SK-N-SH treated with all-trans-retinoic acid at 6 μM for 48 hours (cell line): ENCODE results near the gene CACNA1D.

Experiments used
- ATAC-seq: fragments of 200-7000 bp; cut with Tn5 transposase; 3 replicates; pipeline ENCODE4 v1.9.1; 2020; ENCODE audit warnings: mild to moderate bottlenecking, moderate library complexity
- ARNTL ChIP-seq: fragments of 450-650 bp; formaldehyde crosslinking; IDR thresholded peaks from 2 replicates; pipeline ENCODE4 v1.5.0; 2020; ENCODE audit warnings: low read depth, mild to moderate bottlenecking, moderate library complexity, borderline replicate concordance
- BACH2 ChIP-seq: fragments of 250-450 bp; sonication (Bioruptor Pico); IDR thresholded peaks from 2 replicates; pipeline ENCODE4 v1.9.0; 2021; ENCODE audit warnings: mild to moderate bottlenecking, borderline replicate concordance
- CSDC2 ChIP-seq: fragments of 250-450 bp; sonication (Bioruptor Pico); IDR thresholded peaks from 2 replicates; pipeline ENCODE4 v1.5.0; 2020; ENCODE audit warnings: mild to moderate bottlenecking, moderate library complexity
- ISL1 ChIP-seq: fragments of 250-450 bp; sonication (Bioruptor Pico); IDR thresholded peaks from 2 replicates; pipeline ENCODE4 v2.1.2; 2022; ENCODE audit warnings: mild to moderate bottlenecking, moderate library complexity
- OSR1 ChIP-seq: fragments of 250-450 bp; sonication (Bioruptor Pico); IDR thresholded peaks from 2 replicates; pipeline ENCODE4 v1.8.0; 2022; ENCODE audit warnings: moderate library complexity, mild to moderate bottlenecking, inconsistent platforms
- POU6F1 ChIP-seq: fragments of 250-450 bp; sonication (Bioruptor Pico); IDR thresholded peaks from 2 replicates; pipeline ENCODE4 v1.8.0; 2021; ENCODE audit warnings: low read depth, mild to moderate bottlenecking, moderate library complexity, borderline replicate concordance
- PPARA ChIP-seq: fragments of 250-450 bp; sonication (Bioruptor Pico); IDR thresholded peaks from 2 replicates; pipeline ENCODE4 v1.5.0; 2020; ENCODE audit warnings: mild to moderate bottlenecking, borderline replicate concordance
- RARB ChIP-seq: fragments of 250-450 bp; sonication (Bioruptor Pico); IDR thresholded peaks from 2 replicates; pipeline ENCODE4 v1.8.0; 2021; ENCODE audit warnings: mild to moderate bottlenecking, moderate library complexity
- SNAI2 ChIP-seq: fragments of 250-450 bp; sonication (Bioruptor Pico); IDR thresholded peaks from 2 replicates; pipeline ENCODE4 v1.5.0; 2020; ENCODE audit warnings: mild to moderate bottlenecking, moderate library complexity
- TCF4 ChIP-seq: fragments of 250-450 bp; sonication (Bioruptor Pico); IDR thresholded peaks from 2 replicates; pipeline ENCODE4 v1.8.0; 2021; ENCODE audit warnings: mild to moderate bottlenecking, moderate library complexity, borderline replicate concordance
- ZC3H10 ChIP-seq: fragments of 250-450 bp; sonication (Bioruptor Pico); IDR thresholded peaks from 2 replicates; pipeline ENCODE4 v1.5.1; 2021; ENCODE audit warnings: mild to moderate bottlenecking, moderate library complexity
- ZFP3 ChIP-seq: fragments of 250-450 bp; sonication (Bioruptor Pico); IDR thresholded peaks from 2 replicates; pipeline ENCODE4 v1.5.0; 2020; ENCODE audit warnings: mild to moderate bottlenecking, moderate library complexity
- ZFP30 ChIP-seq: fragments of 450-650 bp; formaldehyde crosslinking; IDR thresholded peaks from 2 replicates; pipeline ENCODE4 v1.5.0; 2022; ENCODE audit warnings: mild to moderate bottlenecking, moderate library complexity
- ZNF565 ChIP-seq: fragments of 450-650 bp; formaldehyde crosslinking; conservative IDR thresholded peaks from 2 replicates; pipeline ENCODE4 v1.5.0; 2020; ENCODE audit warnings: low read depth, mild to moderate bottlenecking, moderate library complexity
- ZNF70 ChIP-seq: fragments of 450-650 bp; formaldehyde crosslinking; IDR thresholded peaks from 2 replicates; pipeline ENCODE4 v1.5.0; 2020; ENCODE audit warnings: mild to moderate bottlenecking, moderate library complexity
- ZNF8 ChIP-seq: fragments of 450-650 bp; formaldehyde crosslinking; IDR thresholded peaks from 2 replicates; pipeline ENCODE4 v1.5.0; 2020; ENCODE audit warnings: mild to moderate bottlenecking, moderate library complexity
- TF ChIP-seq, protein P1 (sequence below): fragments of 250-450 bp; sonication (Bioruptor Pico); IDR thresholded peaks from 2 replicates; pipeline ENCODE4 v1.8.0; 2020; ENCODE audit warnings: mild to moderate bottlenecking, moderate library complexity, borderline replicate concordance
- TF ChIP-seq, protein P2 (sequence below): fragments of 250-450 bp; sonication (Bioruptor Pico); IDR thresholded peaks from 2 replicates; pipeline ENCODE4 v1.5.0; 2020; ENCODE audit warnings: mild to moderate bottlenecking, moderate library complexity
- TF ChIP-seq, protein P3 (sequence below): fragments of 250-450 bp; sonication (Bioruptor Pico); IDR thresholded peaks from 2 replicates; pipeline ENCODE4 v1.5.1; 2021; ENCODE audit warnings: mild to moderate bottlenecking, moderate library complexity
- TF ChIP-seq, protein P4 (sequence below): fragments of 250-450 bp; sonication (Bioruptor Pico); IDR thresholded peaks from 2 replicates; pipeline ENCODE4 v1.5.1; 2020; ENCODE audit warnings: low read depth, mild to moderate bottlenecking, moderate library complexity

The CACNA1D gene

GRCh38 chr3:53828581-53828980 is 334.2 kb downstream of the CACNA1D start:
- no peak for TF ChIP-seq SNAI2 (CRISPR knock-in tag)
- no peak for TF ChIP-seq ZNF8 (CRISPR knock-in tag)
- TF ChIP-seq ZNF70: no peak
- no peak for TF ChIP-seq PPARA
- TF ChIP-seq, protein P1, sequence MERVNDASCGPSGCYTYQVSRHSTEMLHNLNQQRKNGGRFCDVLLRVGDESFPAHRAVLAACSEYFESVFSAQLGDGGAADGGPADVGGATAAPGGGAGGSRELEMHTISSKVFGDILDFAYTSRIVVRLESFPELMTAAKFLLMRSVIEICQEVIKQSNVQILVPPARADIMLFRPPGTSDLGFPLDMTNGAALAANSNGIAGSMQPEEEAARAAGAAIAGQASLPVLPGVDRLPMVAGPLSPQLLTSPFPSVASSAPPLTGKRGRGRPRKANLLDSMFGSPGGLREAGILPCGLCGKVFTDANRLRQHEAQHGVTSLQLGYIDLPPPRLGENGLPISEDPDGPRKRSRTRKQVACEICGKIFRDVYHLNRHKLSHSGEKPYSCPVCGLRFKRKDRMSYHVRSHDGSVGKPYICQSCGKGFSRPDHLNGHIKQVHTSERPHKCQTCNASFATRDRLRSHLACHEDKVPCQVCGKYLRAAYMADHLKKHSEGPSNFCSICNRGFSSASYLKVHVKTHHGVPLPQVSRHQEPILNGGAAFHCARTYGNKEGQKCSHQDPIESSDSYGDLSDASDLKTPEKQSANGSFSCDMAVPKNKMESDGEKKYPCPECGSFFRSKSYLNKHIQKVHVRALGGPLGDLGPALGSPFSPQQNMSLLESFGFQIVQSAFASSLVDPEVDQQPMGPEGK (CRISPR knock-in tag): no peak
- TF ChIP-seq, protein P2, sequence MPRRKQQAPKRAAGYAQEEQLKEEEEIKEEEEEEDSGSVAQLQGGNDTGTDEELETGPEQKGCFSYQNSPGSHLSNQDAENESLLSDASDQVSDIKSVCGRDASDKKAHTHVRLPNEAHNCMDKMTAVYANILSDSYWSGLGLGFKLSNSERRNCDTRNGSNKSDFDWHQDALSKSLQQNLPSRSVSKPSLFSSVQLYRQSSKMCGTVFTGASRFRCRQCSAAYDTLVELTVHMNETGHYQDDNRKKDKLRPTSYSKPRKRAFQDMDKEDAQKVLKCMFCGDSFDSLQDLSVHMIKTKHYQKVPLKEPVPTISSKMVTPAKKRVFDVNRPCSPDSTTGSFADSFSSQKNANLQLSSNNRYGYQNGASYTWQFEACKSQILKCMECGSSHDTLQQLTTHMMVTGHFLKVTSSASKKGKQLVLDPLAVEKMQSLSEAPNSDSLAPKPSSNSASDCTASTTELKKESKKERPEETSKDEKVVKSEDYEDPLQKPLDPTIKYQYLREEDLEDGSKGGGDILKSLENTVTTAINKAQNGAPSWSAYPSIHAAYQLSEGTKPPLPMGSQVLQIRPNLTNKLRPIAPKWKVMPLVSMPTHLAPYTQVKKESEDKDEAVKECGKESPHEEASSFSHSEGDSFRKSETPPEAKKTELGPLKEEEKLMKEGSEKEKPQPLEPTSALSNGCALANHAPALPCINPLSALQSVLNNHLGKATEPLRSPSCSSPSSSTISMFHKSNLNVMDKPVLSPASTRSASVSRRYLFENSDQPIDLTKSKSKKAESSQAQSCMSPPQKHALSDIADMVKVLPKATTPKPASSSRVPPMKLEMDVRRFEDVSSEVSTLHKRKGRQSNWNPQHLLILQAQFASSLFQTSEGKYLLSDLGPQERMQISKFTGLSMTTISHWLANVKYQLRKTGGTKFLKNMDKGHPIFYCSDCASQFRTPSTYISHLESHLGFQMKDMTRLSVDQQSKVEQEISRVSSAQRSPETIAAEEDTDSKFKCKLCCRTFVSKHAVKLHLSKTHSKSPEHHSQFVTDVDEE (CRISPR knock-in tag): no peak
- no peak for TF ChIP-seq ZFP3 (CRISPR knock-in tag)
- no peak for TF ChIP-seq ISL1 (CRISPR knock-in tag)
- no peak for TF ChIP-seq OSR1 (CRISPR knock-in tag)
- TF ChIP-seq RARB: no peak
- TF ChIP-seq POU6F1 (CRISPR knock-in tag): no peak
- TF ChIP-seq ARNTL (CRISPR knock-in tag): no peak
- TF ChIP-seq, protein P3, sequence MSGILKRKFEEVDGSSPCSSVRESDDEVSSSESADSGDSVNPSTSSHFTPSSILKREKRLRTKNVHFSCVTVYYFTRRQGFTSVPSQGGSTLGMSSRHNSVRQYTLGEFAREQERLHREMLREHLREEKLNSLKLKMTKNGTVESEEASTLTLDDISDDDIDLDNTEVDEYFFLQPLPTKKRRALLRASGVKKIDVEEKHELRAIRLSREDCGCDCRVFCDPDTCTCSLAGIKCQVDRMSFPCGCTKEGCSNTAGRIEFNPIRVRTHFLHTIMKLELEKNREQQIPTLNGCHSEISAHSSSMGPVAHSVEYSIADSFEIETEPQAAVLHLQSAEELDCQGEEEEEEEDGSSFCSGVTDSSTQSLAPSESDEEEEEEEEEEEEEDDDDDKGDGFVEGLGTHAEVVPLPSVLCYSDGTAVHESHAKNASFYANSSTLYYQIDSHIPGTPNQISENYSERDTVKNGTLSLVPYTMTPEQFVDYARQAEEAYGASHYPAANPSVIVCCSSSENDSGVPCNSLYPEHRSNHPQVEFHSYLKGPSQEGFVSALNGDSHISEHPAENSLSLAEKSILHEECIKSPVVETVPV: no peak
- no peak for TF ChIP-seq BACH2 (CRISPR knock-in tag)
- no peak for TF ChIP-seq ZC3H10 (CRISPR knock-in tag)
- TF ChIP-seq, protein P4, sequence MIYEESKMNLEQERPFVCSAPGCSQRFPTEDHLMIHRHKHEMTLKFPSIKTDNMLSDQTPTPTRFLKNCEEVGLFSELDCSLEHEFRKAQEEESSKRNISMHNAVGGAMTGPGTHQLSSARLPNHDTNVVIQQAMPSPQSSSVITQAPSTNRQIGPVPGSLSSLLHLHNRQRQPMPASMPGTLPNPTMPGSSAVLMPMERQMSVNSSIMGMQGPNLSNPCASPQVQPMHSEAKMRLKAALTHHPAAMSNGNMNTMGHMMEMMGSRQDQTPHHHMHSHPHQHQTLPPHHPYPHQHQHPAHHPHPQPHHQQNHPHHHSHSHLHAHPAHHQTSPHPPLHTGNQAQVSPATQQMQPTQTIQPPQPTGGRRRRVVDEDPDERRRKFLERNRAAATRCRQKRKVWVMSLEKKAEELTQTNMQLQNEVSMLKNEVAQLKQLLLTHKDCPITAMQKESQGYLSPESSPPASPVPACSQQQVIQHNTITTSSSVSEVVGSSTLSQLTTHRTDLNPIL (CRISPR knock-in tag): no peak
- no peak for TF ChIP-seq ZFP30 (CRISPR knock-in tag)
- no peak for ATAC-seq

DNA sequence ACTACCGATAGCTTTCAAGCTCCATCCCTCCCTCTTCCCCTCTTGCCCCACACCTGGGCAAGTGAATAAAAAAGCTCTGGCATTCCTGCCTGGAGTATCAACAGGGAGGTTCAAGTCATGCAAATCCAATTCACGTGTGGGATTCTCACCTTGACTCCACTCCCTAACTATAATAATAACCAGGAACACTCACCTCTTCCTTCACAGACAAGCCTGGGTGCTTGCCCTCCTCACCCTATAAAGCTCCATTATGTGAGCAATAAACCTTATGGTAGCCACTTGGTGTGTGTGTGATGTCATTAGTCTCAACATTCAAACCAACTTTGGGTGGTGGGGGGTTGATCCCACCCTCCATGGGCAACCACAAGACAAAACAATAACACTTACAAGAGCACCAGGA is 335.2 kb downstream of the CACNA1D start:
- no peak for TF ChIP-seq ZFP30 (CRISPR knock-in tag)
- TF ChIP-seq ZNF8 (CRISPR knock-in tag): no peak
- no peak for TF ChIP-seq BACH2 (CRISPR knock-in tag)
- TF ChIP-seq ZC3H10 (CRISPR knock-in tag): no peak
- no peak for TF ChIP-seq RARB
- no peak for TF ChIP-seq PPARA
- no peak for TF ChIP-seq ZFP3 (CRISPR knock-in tag)
- TF ChIP-seq POU6F1 (CRISPR knock-in tag): no peak
- TF ChIP-seq ARNTL (CRISPR knock-in tag): no peak
- TF ChIP-seq CSDC2 (CRISPR knock-in tag): no peak
- no peak for TF ChIP-seq SNAI2 (CRISPR knock-in tag)
- no peak for TF ChIP-seq TCF4 (CRISPR knock-in tag)
- TF ChIP-seq ZNF70: no peak
- TF ChIP-seq, protein P4 (CRISPR knock-in tag): no peak
- TF ChIP-seq ZNF565 (CRISPR knock-in tag): no peak
- TF ChIP-seq, protein P1 (CRISPR knock-in tag): no peak
- TF ChIP-seq, all 23 proteins: peak for 0
- no peak for ATAC-seq
